Measurements from ENCODE around the gene PI16. TPM values are rescaled to one million over a fixed set of nuclear protein-coding genes. Genes with fewer than 3 reads are reported as not detected.

PI16 gene
- polyA plus RNA-seq, 1 donor (not counting 4 experiments of a cell fraction or from before 2014, with no cell fraction given): not detected

GRCh38 chr6:36936824-36937223, 17.7 kb upstream of the PI16 start:
- H3K9ac ChIP-seq (ENCODE audit: control insufficient read depth, extremely low read depth, insufficient read depth, low read length): no peak overlapping the region
- no peaks in the 10 kb centered on the region for H3K27me3 ChIP-seq (ENCODE audit: control insufficient read depth, extremely low read depth, insufficient read depth, low read length)
- H3K36me3 ChIP-seq (ENCODE audit: control insufficient read depth in 2 of 2, extremely low read depth in 1 of 2, insufficient read depth in 2 of 2, low read length in 2 of 2): no peaks in the 10 kb centered on the region
- no peak overlapping the region for H3K4me3 ChIP-seq (ENCODE audit: control insufficient read depth in 2 of 3, extremely low read depth in 1 of 3, insufficient read depth in 2 of 3, low read depth in 1 of 3, low read length in 3 of 3)
- H3K4me2 ChIP-seq (ENCODE audit: control insufficient read depth, extremely low read depth, insufficient read depth, low read depth, low read length): no peak overlapping the region
- H3K9me3 ChIP-seq (ENCODE audit: control insufficient read depth, low read depth, low read length): no peaks in the 10 kb centered on the region
- TF ChIP-seq, protein P1, sequence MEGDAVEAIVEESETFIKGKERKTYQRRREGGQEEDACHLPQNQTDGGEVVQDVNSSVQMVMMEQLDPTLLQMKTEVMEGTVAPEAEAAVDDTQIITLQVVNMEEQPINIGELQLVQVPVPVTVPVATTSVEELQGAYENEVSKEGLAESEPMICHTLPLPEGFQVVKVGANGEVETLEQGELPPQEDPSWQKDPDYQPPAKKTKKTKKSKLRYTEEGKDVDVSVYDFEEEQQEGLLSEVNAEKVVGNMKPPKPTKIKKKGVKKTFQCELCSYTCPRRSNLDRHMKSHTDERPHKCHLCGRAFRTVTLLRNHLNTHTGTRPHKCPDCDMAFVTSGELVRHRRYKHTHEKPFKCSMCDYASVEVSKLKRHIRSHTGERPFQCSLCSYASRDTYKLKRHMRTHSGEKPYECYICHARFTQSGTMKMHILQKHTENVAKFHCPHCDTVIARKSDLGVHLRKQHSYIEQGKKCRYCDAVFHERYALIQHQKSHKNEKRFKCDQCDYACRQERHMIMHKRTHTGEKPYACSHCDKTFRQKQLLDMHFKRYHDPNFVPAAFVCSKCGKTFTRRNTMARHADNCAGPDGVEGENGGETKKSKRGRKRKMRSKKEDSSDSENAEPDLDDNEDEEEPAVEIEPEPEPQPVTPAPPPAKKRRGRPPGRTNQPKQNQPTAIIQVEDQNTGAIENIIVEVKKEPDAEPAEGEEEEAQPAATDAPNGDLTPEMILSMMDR (optimal IDR thresholded peaks at IDR 0.05 in 1 of 3, IDR thresholded peaks at IDR 0.05 in 1 of 3, conservative IDR thresholded peaks at IDR 0.05 in 1 of 3; ENCODE audit: extremely low read depth in 1 of 3, insufficient read depth in 2 of 3, low read length in 3 of 3): no peak
- no peak for TF ChIP-seq EZH2 (IDR thresholded peaks at IDR 0.05; ENCODE audit: low read length)
- no peak overlapping the region for H3K27ac ChIP-seq (ENCODE audit: control insufficient read depth, insufficient read depth, low read length)
- no peaks in the 10 kb centered on the region for H4K20me1 ChIP-seq (ENCODE audit: control insufficient read depth, extremely low read depth, insufficient read depth, low read length)
- no peak for FAIRE-seq
- no peak overlapping the region for H2AFZ ChIP-seq (ENCODE audit: control insufficient read depth, low read length)
- peaks cover 17% of the 10 kb centered on the region for H3K4me1 ChIP-seq (ENCODE audit: control insufficient read depth, extremely low read depth, insufficient read depth, low read length)
- no peaks in the 10 kb centered on the region for H3K9me1 ChIP-seq (ENCODE audit: control insufficient read depth, extremely low read depth, insufficient read depth, low read length)
- H3K79me2 ChIP-seq (ENCODE audit: control insufficient read depth, insufficient read depth, low read length): no peaks in the 10 kb centered on the region
- no peak for DNase-seq (ENCODE audit: low read depth, low spot score)
- dilution Hi-C loops (cut with MboI; ENCODE audit: extremely low pct_ligation_motif_present, low sequenced_read_pairs): no loop called here

- Histone ChIP-seq H3K9me1 (ENCODE audit: control insufficient read depth, extremely low read depth, insufficient read depth, low read length) (no peaks in the 10 kb centered on the region), H3K4me3 (ENCODE audit: control insufficient read depth in 2 of 3, extremely low read depth in 1 of 3, insufficient read depth in 2 of 3, low read depth in 1 of 3, low read length in 3 of 3) (no peak overlapping the region), H3K9me3 (ENCODE audit: control insufficient read depth, low read depth, low read length) (no peaks in the 10 kb centered on the region), H3K9ac (ENCODE audit: control insufficient read depth, extremely low read depth, insufficient read depth, low read length) (no peak overlapping the region), H3K79me2 (ENCODE audit: control insufficient read depth, insufficient read depth, low read length) (no peaks in the 10 kb centered on the region), H4K20me1 (ENCODE audit: control insufficient read depth, extremely low read depth, insufficient read depth, low read length) (no peaks in the 10 kb centered on the region), H2AFZ (ENCODE audit: control insufficient read depth, low read length) (no peak overlapping the region), H3K36me3 (ENCODE audit: control insufficient read depth in 2 of 2, extremely low read depth in 1 of 2, insufficient read depth in 2 of 2, low read length in 2 of 2) (no peaks in the 10 kb centered on the region), H3K27ac (ENCODE audit: control insufficient read depth, insufficient read depth, low read length) (no peak overlapping the region), H3K4me2 (ENCODE audit: control insufficient read depth, extremely low read depth, insufficient read depth, low read depth, low read length) (no peak overlapping the region), H3K4me1 (ENCODE audit: control insufficient read depth, extremely low read depth, insufficient read depth, low read length) (peaks cover 15% of the 10 kb centered on the region), H3K27me3 (ENCODE audit: control insufficient read depth, extremely low read depth, insufficient read depth, low read length) (no peaks in the 10 kb centered on the region)
- no peak for FAIRE-seq
- dilution Hi-C loops (cut with MboI; ENCODE audit: extremely low pct_ligation_motif_present, low sequenced_read_pairs): no loop called here
- no peak for DNase-seq (ENCODE audit: low read depth, low spot score)
- TF ChIP-seq, protein P1 (optimal IDR thresholded peaks at IDR 0.05 in 1 of 3, IDR thresholded peaks at IDR 0.05 in 1 of 3, conservative IDR thresholded peaks at IDR 0.05 in 1 of 3; ENCODE audit: extremely low read depth in 1 of 3, insufficient read depth in 2 of 3, low read length in 3 of 3): no peak
- no peak for TF ChIP-seq EZH2 (IDR thresholded peaks at IDR 0.05; ENCODE audit: low read length)
Measured at GRCh38 chr6:36937896-36938295, 16.6 kb upstream of the PI16 start.

Measured in keratinocyte (primary cell).